Measurements from ENCODE around the gene HLA-A. TPM values are rescaled to one million over a fixed set of nuclear protein-coding genes. Genes with fewer than 3 reads are reported as not detected.
A peak's percentile ranks its signal among the peaks of the same experiment; 100 is the strongest.
"Not testable (repeated sequence)": the region's sequence is repeated elsewhere in the genome, so short reads cannot be mapped to it uniquely, and the experiment has no call there.

HLA-A gene
- polyA plus RNA-seq, 1 experiment, result 368 TPM

DNA sequence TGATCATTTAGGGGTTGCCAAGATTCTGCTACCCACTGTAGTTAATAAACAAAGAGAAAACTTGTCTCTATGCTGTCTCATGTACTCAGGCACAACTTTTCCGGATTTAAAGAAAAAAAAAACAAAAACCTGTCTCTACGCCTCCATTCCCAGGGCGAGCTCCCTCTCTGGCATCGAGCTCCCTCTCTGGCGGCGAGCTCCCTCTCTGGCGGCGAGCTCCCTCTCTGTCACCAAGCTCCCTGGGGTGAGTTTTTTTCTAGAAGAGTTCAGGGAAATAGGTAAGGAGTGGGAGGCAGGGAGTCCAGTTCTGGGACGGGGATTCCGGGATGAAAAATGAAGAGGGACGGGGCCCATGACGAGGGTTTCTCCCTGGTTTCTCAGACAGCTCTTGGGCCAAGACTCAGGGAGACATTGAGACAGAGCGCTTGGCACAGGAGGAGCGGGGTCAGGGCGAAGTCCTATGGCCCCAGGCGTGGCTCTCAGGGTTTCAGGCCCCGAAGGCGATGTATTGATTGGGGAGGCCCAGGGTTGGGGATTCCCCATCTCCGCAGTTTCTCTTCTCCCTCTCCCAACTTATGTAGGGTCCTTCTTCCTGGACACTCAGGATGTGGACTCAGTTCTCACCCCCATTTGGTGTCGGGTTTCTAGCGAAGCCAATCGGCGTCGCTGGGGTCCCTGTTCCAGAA is 16.5 kb upstream of the HLA-A start:
- ChIA-PET POLR2A (no interaction called here), CTCF (no interaction called here)
- no peak for DNase-seq (ENCODE audit: low read depth, low spot score)
- H3K27ac ChIP-seq (ENCODE audit: low read depth, low read length), result no peak overlapping the region
- TF ChIP-seq, protein P1, sequence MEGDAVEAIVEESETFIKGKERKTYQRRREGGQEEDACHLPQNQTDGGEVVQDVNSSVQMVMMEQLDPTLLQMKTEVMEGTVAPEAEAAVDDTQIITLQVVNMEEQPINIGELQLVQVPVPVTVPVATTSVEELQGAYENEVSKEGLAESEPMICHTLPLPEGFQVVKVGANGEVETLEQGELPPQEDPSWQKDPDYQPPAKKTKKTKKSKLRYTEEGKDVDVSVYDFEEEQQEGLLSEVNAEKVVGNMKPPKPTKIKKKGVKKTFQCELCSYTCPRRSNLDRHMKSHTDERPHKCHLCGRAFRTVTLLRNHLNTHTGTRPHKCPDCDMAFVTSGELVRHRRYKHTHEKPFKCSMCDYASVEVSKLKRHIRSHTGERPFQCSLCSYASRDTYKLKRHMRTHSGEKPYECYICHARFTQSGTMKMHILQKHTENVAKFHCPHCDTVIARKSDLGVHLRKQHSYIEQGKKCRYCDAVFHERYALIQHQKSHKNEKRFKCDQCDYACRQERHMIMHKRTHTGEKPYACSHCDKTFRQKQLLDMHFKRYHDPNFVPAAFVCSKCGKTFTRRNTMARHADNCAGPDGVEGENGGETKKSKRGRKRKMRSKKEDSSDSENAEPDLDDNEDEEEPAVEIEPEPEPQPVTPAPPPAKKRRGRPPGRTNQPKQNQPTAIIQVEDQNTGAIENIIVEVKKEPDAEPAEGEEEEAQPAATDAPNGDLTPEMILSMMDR (IDR thresholded peaks at IDR 0.05; ENCODE audit: low read depth, low read length), result no peak
- H3K4me3 ChIP-seq (ENCODE audit: low read depth, low read length), result peak overlapping the region; percentile 62
- H3K27me3 ChIP-seq (ENCODE audit: control insufficient read depth, insufficient read depth, low read length), result peaks cover 5% of the 10 kb centered on the region
- peaks cover 4% of the 10 kb centered on the region; the same call in 1 of the 2 replicates for H3K9me3 ChIP-seq (ENCODE audit: control insufficient read depth, insufficient read depth, low read length)

DNA sequence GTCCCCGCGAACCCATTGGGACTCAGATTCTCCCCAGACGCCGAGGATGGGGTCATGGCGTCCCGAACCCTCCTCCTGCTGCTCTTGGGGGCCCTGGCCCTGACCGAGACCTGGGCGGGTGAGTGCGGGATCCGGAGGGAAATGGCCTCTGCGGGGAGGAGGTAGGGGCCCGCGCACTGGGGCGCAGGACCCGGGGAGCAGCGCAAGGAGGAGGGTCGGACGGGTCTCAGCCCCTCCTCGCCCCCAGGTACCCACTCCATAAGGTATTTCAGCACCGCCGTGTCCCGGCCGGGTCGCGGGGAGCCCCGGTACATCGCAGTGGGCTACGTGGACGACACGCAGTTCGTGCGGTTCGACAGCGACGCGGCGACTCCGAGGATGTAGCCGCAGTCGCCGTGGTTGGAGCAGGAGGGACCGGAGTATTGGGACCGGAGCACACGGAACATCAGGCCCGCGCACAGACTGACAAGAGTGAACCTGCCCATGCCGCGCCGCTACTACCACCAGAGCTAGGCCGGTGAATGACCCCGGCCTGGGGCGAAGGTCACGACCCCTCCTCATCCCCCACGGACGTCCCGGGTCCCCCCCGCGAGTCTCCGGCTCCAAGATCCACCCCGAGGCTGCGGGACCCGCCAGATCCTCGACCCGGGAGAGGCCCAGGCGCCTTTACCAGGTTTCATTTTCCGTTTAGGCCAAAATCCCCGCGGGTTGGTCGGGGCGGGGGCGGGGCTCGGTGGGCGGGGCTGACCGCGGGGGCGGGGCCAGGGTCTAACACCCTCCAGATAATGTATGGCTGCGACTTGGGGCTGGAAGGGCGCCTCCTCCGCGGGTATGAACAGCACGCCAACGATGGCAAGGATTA is 15.7 kb upstream of the HLA-A start:
- CTCF ChIA-PET, result no interaction called here
- H3K27me3 ChIP-seq (ENCODE audit: control insufficient read depth, insufficient read depth, low read length), result peaks cover 7% of the 10 kb centered on the region
- TF ChIP-seq, protein P1 (IDR thresholded peaks at IDR 0.05; ENCODE audit: low read depth, low read length), result no peak
- peaks cover 4% of the 10 kb centered on the region; the same call in 1 of the 2 replicates for H3K9me3 ChIP-seq (ENCODE audit: control insufficient read depth, insufficient read depth, low read length)
- POLR2A ChIA-PET, result no interaction called here
- no peak overlapping the region for H3K27ac ChIP-seq (ENCODE audit: low read depth, low read length)
- peak overlapping the region; percentile 62 for H3K4me3 ChIP-seq (ENCODE audit: low read depth, low read length)
- DNase-seq (ENCODE audit: low read depth, low spot score), result no peak

DNA sequence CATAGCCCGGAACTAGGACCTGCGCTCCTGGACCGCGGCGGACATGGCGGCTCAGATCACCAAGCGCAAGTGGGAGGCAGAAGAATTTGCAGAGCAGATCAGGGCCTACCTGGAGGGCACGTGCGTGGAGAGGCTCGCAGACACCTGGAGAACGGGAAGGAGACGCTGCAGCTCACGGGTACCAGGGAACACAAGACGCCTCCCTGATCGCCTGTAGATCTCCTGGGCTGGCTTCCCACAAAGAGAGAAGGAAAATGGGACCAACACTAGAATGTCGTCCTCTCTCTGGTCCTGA is 15.1 kb upstream of the HLA-A start:
- H3K4me3 ChIP-seq (ENCODE audit: low read depth, low read length), result peak overlapping the region; percentile 52
- peaks cover 4% of the 10 kb centered on the region; the same call in 1 of the 2 replicates for H3K9me3 ChIP-seq (ENCODE audit: control insufficient read depth, insufficient read depth, low read length)
- CTCF ChIA-PET, result no interaction called here
- no peak overlapping the region for H3K27ac ChIP-seq (ENCODE audit: low read depth, low read length)
- DNase-seq (ENCODE audit: low read depth, low spot score), result no peak
- POLR2A ChIA-PET, result no interaction called here
- TF ChIP-seq, protein P1 (IDR thresholded peaks at IDR 0.05; ENCODE audit: low read depth, low read length), result no peak
- H3K27me3 ChIP-seq (ENCODE audit: control insufficient read depth, insufficient read depth, low read length), result peaks cover 7% of the 10 kb centered on the region

DNA sequence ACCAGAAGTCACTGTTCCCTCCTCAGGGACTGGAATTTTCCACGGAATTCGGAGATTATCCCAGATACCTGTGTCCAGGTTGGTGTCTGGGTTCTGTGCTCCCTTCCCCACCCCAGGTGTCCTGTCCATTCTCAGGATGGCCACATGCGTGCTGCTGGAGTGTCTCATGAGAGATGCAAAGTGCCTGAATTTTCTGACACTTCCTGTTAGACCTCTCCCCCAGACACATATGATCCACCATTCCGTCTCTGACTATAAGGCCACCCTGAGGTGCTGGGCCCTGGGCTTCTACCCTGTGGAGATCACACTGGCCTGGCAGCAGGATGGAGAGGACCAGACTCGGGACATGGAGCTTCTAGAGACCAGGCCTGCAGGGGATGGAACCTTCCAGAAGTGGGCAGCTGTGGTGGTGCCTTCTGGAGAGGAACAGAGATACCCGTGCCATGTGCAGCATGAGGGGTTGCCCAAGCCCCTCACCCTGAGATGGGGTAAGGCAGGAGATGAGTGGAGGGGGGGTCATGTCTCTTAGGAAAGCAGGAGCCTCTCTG is 14.4 kb upstream of the HLA-A start:
- Histone ChIP-seq H3K9me3 (ENCODE audit: control insufficient read depth, insufficient read depth, low read length) (peaks cover 4% of the 10 kb centered on the region; the same call in 1 of the 2 replicates), H3K27me3 (ENCODE audit: control insufficient read depth, insufficient read depth, low read length) (peaks cover 7% of the 10 kb centered on the region), H3K27ac (ENCODE audit: low read depth, low read length) (no peak overlapping the region), H3K4me3 (ENCODE audit: low read depth, low read length) (no peak overlapping the region)
- DNase-seq (ENCODE audit: low read depth, low spot score), result no peak
- CTCF ChIA-PET, result interaction anchor here (1.4 kb wide), 1 partner anchor 275 kb away, joined by 3 read pairs; no protein-coding TSS in a partner anchor
- POLR2A ChIA-PET, result no interaction called here
- TF ChIP-seq, protein P1 (IDR thresholded peaks at IDR 0.05; ENCODE audit: low read depth, low read length), result no peak

DNA sequence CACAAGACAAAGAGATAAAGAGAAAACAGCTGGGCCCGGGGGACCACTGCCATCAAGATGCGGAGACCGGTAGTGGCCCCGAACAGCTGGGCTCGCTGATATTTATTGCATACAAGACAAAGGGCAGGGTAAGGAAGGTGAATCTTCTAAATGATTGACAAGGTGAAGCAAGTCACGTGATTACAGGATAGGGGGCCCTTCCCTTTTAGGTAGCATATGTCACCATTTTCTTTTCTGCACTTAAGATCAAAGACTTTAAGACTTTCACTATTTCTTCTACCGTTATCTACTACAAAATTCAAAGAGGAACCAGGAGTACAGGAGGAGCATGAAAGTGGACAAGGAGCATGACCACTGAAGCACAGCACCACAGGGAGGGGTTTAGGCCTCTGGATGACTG is 12.3 kb upstream of the HLA-A start:
- H3K27me3 ChIP-seq (ENCODE audit: control insufficient read depth, insufficient read depth, low read length); H3K27ac ChIP-seq (ENCODE audit: low read depth, low read length); CTCF ChIA-PET; H3K9me3 ChIP-seq (ENCODE audit: control insufficient read depth, insufficient read depth, low read length); DNase-seq (ENCODE audit: low read depth, low spot score); H3K4me3 ChIP-seq (ENCODE audit: low read depth, low read length); POLR2A ChIA-PET: not testable (repeated sequence)
